HUES48 (cell line): Measurements from ENCODE around the gene CDC14C.
"Not testable (repeated sequence)": the region's sequence is repeated elsewhere in the genome, so short reads cannot be mapped to it uniquely, and the experiment has no call there.

Experiments
- H3K27ac ChIP-seq: one replicate; pipeline ENCODE4 v1.7.0; 2013; ENCODE audit warnings: low read depth, low read length, inconsistent platforms
- H3K27me3 ChIP-seq: 2 replicates; pipeline ENCODE4 v1.6.1; 2013; ENCODE audit warnings: mild to moderate bottlenecking, low read length; ENCODE audit not compliant: control insufficient read depth, insufficient read depth
- H3K36me3 ChIP-seq: 2 replicates; pipeline ENCODE4 v1.6.1; 2013; ENCODE audit warnings: low read length; ENCODE audit not compliant: control insufficient read depth, insufficient read depth
- H3K4me1 ChIP-seq: 2 replicates; pipeline ENCODE4 v1.6.1; 2013; ENCODE audit warnings: mild to moderate bottlenecking, low read length; ENCODE audit not compliant: control insufficient read depth, insufficient read depth
- H3K4me3 ChIP-seq: 2 replicates; pipeline ENCODE4 v1.5.1; 2013; ENCODE audit warnings: mild to moderate bottlenecking, low read depth, low read length
- H3K9ac ChIP-seq: 2 replicates; pipeline ENCODE4 v1.6.1; 2013; ENCODE audit warnings: mild to moderate bottlenecking, low read depth, low read length, moderate library complexity
- H3K9me3 ChIP-seq: 2 replicates; pipeline ENCODE4 v1.6.1; 2013; ENCODE audit warnings: low read length; ENCODE audit not compliant: control insufficient read depth, insufficient read depth

CDC14C gene

DNA sequence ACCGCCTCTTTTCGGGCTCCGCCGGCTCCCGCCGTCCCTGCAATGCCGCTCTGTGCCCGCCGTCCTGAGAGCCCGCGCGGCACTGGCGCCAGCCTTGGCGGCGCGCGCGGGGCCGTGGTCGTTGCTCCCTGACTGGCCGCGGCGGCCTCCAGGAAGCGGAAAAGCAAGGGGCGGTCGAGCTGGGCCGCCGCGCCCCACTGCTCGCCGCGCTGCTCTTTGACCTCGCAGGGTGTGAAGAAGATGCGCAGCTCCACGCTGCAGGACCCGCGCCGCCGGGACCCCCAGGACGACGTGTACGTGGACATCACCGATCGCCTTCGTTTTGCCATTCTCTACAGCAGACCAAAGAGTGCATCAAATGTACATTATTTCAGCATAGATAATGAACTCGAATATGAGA lies at the start of gene CDC14C:
TSS of gene CDC14C (plus strand) at position 115 of the 400 bp plus-strand sequence. CDS start at position 241, 126 bp downstream.
- Histone ChIP-seq H3K4me1 (no peaks in the 10 kb centered on the region), H3K4me3 (no peak within 1 kb of the TSS)

DNA sequence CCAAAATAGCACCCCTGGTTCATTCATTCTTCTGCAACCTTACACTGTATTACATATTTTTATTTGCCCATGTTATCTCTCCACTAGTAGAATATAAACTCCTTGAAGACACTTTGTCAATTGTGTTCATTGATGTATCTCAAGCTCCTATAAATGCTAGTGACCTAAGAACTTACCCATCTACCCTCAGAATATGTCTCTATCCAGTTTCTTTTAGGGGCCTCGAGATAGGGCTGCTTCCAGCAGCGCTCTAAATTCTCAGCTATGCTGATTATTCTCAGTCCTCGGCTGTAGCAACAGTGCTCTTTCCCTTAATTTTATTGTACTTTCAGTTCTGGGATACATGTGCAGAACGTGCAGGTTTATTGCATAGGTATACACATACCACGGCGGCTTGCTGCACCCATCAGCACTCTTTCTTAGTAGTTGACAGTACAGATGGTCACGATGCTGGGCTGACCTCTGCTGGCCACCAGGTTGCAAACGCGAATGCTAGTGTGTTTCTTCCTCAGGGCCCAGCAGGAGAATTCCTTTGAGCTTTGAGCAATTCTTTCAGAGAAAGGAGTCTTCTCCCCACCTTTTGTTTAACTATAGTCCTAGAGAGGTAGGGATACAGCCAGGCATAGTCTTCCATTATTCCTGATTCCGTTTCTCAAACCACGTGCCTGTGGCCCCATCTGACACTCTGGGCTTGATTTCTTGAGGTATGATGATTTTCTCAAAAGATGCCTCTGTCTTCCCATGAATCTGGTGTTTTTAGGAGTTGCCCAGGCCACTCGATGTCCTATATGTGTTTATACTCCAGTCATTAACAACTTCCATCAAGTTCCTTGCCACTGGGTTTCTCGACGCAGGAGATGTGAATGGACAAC lies 49.1 kb upstream of the CDC14C start:
- Histone ChIP-seq H3K27ac (no peak overlapping the region), H3K27me3 (no peaks in the 10 kb centered on the region), H3K9me3 (no peaks in the 10 kb centered on the region), H3K9ac (no peak overlapping the region), H3K4me1 (no peaks in the 10 kb centered on the region), H3K36me3 (no peaks in the 10 kb centered on the region), H3K4me3 (no peak overlapping the region)

More for the DNA sequence above, at the start of gene CDC14C:
- Histone ChIP-seq H3K27ac (no peak within 1 kb of the TSS), H3K9me3 (0 out of 2 replicates have a peak, but pooled peaks cover 2% of the 10 kb centered on the region), H3K36me3 (no peaks in the 10 kb centered on the region), H3K9ac (no peak within 1 kb of the TSS), H3K27me3 (no peaks in the 10 kb centered on the region)

DNA sequence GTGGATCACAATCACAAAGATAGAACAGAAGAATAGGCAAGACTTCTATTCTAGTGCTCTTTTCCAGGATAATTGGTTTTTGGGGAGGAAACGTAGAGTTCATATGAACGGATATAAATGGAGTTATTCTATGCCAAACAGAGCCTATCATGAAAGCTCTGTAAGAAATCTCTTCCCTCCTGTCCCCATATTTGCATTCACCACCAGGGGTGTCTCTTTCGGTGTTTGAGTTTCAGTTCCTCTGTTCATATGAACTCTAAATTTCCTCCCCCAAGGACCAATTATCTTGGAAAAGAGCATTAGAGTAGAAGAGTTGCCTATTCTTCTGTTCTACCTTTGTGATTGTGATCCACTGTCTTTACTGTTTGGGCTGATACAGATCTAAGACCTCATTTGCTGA lies 48.3 kb upstream of the CDC14C start:
- H3K9me3 ChIP-seq = no peaks in the 10 kb centered on the region
- H3K4me3 ChIP-seq = no peak overlapping the region
- H3K4me1 ChIP-seq = no peaks in the 10 kb centered on the region
- H3K27me3 ChIP-seq = no peaks in the 10 kb centered on the region
- H3K27ac ChIP-seq = no peak overlapping the region
- no peaks in the 10 kb centered on the region for H3K36me3 ChIP-seq
- H3K9ac ChIP-seq = no peak overlapping the region

GRCh38 chr7:48880851-48881250 lies 43.5 kb upstream of the CDC14C start:
- Histone ChIP-seq H3K4me3 (no peak overlapping the region), H3K36me3 (no peaks in the 10 kb centered on the region), H3K9ac (no peak overlapping the region), H3K4me1 (no peaks in the 10 kb centered on the region), H3K27me3 (no peaks in the 10 kb centered on the region), H3K27ac (no peak overlapping the region), H3K9me3 (no peaks in the 10 kb centered on the region)

DNA sequence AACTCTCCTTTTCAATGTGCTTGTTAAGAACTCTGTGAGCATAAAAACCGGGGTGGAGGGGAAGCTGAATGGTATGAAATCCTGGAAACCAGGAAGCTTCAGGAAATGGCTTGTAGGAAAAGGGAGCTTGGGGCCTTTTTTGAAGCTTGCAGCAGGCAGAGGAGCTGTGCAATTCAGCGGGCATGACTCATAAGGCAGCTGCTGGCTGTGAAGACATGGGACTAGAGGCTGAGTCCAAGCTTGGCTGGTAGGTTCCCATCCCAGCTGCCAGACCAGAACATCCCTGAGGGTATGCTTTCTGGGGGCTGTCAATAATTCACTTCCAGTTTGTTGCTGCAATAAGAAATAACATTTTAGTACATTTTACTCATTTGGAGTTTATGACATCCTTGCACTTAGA lies 36.8 kb upstream of the CDC14C start:
- H3K4me3 ChIP-seq = no peak overlapping the region
- no peak overlapping the region for H3K9ac ChIP-seq
- no peaks in the 10 kb centered on the region for H3K27me3 ChIP-seq
- peaks cover 22% of the 10 kb centered on the region for H3K9me3 ChIP-seq
- H3K4me1 ChIP-seq = no peaks in the 10 kb centered on the region
- H3K36me3 ChIP-seq = no peaks in the 10 kb centered on the region
- H3K27ac ChIP-seq = no peak overlapping the region

GRCh38 chr7:48894574-48894973 lies 29.8 kb upstream of the CDC14C start:
- H3K9me3 ChIP-seq = peaks cover 20% of the 10 kb centered on the region
- no peak overlapping the region for H3K9ac ChIP-seq
- H3K27ac ChIP-seq = no peak overlapping the region
- H3K4me3 ChIP-seq = no peak overlapping the region
- H3K4me1 ChIP-seq = no peaks in the 10 kb centered on the region
- H3K27me3 ChIP-seq = no peaks in the 10 kb centered on the region
- H3K36me3 ChIP-seq = no peaks in the 10 kb centered on the region

- H3K4me1 ChIP-seq = no peaks in the 10 kb centered on the region
- H3K9ac ChIP-seq = no peak overlapping the region
- no peak overlapping the region for H3K4me3 ChIP-seq
- peaks cover 2% of the 10 kb centered on the region; the same call in 1 of the 2 replicates for H3K9me3 ChIP-seq
- H3K36me3 ChIP-seq = no peaks in the 10 kb centered on the region
- no peak overlapping the region for H3K27ac ChIP-seq
- H3K27me3 ChIP-seq = no peaks in the 10 kb centered on the region
These were observed 24.4 kb upstream of the CDC14C start for GRCh38 chr7:48899932-48900331.

GRCh38 chr7:48901966-48902365 lies 22.4 kb upstream of the CDC14C start:
- Histone ChIP-seq H3K4me1 (no peaks in the 10 kb centered on the region), H3K27ac (no peak overlapping the region), H3K9me3 (peaks cover 5% of the 10 kb centered on the region; the same call in 1 of the 2 replicates), H3K4me3 (no peak overlapping the region), H3K36me3 (no peaks in the 10 kb centered on the region), H3K27me3 (no peaks in the 10 kb centered on the region), H3K9ac (no peak overlapping the region)

GRCh38 chr7:48904975-48905374 lies 19.4 kb upstream of the CDC14C start:
- Histone ChIP-seq H3K9me3 (peaks cover 5% of the 10 kb centered on the region; the same call in 1 of the 2 replicates), H3K9ac (no peak overlapping the region), H3K27ac (no peak overlapping the region), H3K4me3 (no peak overlapping the region), H3K4me1 (no peaks in the 10 kb centered on the region), H3K27me3 (no peaks in the 10 kb centered on the region), H3K36me3 (no peaks in the 10 kb centered on the region)

DNA sequence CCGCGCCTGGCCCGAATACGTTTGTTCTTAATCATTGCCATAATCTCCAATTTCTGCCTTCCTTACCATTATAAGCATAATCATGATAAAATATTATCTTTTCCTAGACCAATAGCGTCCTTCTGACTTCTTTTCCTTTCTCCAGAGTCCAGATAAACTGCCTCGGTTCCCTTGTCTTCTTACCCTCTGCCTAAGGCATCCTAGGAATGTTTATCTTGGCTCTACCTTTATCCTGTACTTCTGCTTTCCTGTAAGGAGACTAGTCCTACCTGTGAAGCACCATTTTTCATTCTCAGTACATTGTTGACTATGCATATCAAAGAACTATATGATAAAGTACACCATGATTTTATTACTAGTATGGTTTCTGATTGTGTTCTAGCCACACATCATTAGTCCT lies 18.7 kb upstream of the CDC14C start:
- H3K4me3 ChIP-seq, H3K36me3 ChIP-seq, H3K27me3 ChIP-seq, H3K4me1 ChIP-seq, H3K9me3 ChIP-seq, H3K9ac ChIP-seq, H3K27ac ChIP-seq: not testable (repeated sequence)

DNA sequence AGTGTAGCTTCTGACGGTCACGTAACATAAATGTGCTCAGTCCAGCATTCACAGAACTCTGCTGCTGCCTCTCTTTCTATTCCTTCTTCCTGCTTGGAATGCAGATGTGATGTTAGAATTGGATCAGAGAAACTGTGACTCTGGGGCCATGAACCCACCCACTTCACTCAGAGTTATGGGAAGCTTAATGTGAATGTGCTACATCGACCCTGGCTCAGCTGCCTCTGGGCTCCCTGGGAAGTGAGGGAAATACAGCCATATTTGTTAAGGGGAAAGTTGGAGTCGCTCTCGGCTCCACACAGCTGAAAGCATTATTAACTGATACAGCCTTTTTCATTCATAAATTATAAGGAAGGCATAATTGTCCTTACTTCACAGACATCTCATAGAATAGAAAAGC lies 14.5 kb upstream of the CDC14C start:
- not testable (repeated sequence) for H3K27me3 ChIP-seq, H3K4me3 ChIP-seq, H3K36me3 ChIP-seq, H3K27ac ChIP-seq, H3K9me3 ChIP-seq, H3K9ac ChIP-seq, H3K4me1 ChIP-seq
